Measurements from ENCODE around the gene CALML6.

The CALML6 gene

GRCh38 chr1:1964811-1965210 is 49.8 kb downstream of the CALML6 start:
- DNase-seq = no peak
- no peak overlapping the region for H3K4me3 Mint-ChIP-seq
- peaks cover 23% of the 10 kb centered on the region for H3K27me3 Mint-ChIP-seq
- no peaks in the 10 kb centered on the region for H3K36me3 Mint-ChIP-seq (ENCODE audit: low read depth)
- H3K27ac Mint-ChIP-seq = no peak overlapping the region
- peaks cover 4% of the 10 kb centered on the region for H3K4me1 Mint-ChIP-seq (ENCODE audit: low read depth)
- no peaks in the 10 kb centered on the region for H3K9me3 Mint-ChIP-seq

GRCh38 chr1:1965546-1965945 is 50.5 kb downstream of the CALML6 start:
- no peak for DNase-seq
- H3K4me1 Mint-ChIP-seq (ENCODE audit: low read depth) = no peaks in the 10 kb centered on the region
- peaks cover 19% of the 10 kb centered on the region for H3K27me3 Mint-ChIP-seq
- H3K36me3 Mint-ChIP-seq (ENCODE audit: low read depth) = no peaks in the 10 kb centered on the region
- H3K9me3 Mint-ChIP-seq = no peaks in the 10 kb centered on the region
- H3K4me3 Mint-ChIP-seq = no peak overlapping the region
- no peak overlapping the region for H3K27ac Mint-ChIP-seq

GRCh38 chr1:1966071-1966740 is 51.1 kb downstream of the CALML6 start:
- Mint-ChIP-seq H3K4me1 (ENCODE audit: low read depth) (no peaks in the 10 kb centered on the region), H3K36me3 (ENCODE audit: low read depth) (no peaks in the 10 kb centered on the region), H3K27ac (no peak overlapping the region), H3K9me3 (no peaks in the 10 kb centered on the region), H3K4me3 (no peak overlapping the region), H3K27me3 (peaks cover 13% of the 10 kb centered on the region)
- no peak for DNase-seq
